Stimulated activated naive CD8-positive, alpha-beta T cell treated with anti-CD3 and anti-CD28 coated beads, Interleukin-15, Interleukin-2, amounts not matched to agents 100 U/mL and 50 U/mL, for 24 hours (primary cell): Measurements from ENCODE around the gene KRT10.

Experiments used
- ATAC-seq: fragments of 150-1000 bp; cut with Tn5 transposase; one replicate; pipeline ENCODE4 v1.10.0; 2021
- DNase-seq: peaks from one replicate; pipeline ENCODE4 v3.0.0; 2021

Gene KRT10

GRCh38 chr17:40803617-40804082, 18.8 kb downstream of the KRT10 start:
- peak; percentile 87 for ATAC-seq
- peak; percentile 84 for DNase-seq

- no peak for DNase-seq
- ATAC-seq: no peak
Observed at GRCh38 chr17:40801157-40801556, 21.3 kb downstream of the KRT10 start.

GRCh38 chr17:40800381-40800780, 22.0 kb downstream of the KRT10 start:
- ATAC-seq (no peak), DNase-seq (no peak)

GRCh38 chr17:40799859-40800258, 22.6 kb downstream of the KRT10 start, which contains the start of gene KRT28:
KRT28 (minus strand) TSS chr17:40799959; CDS start chr17:40799893, 66 bp downstream.
- DNase-seq (no peak), ATAC-seq (no peak)

GRCh38 chr17:40796846-40797245, 25.6 kb downstream of the KRT10 start:
- DNase-seq: no peak
- ATAC-seq: no peak

- ATAC-seq: no peak
- no peak for DNase-seq
Observed at GRCh38 chr17:40795019-40795667, 27.3 kb downstream of the KRT10 start.

GRCh38 chr17:40794466-40794865, 27.9 kb downstream of the KRT10 start:
- ATAC-seq (no peak), DNase-seq (no peak)

GRCh38 chr17:40793832-40794231, 28.6 kb downstream of the KRT10 start:
- ATAC-seq (no peak), DNase-seq (no peak)

- DNase-seq: no peak
- no peak for ATAC-seq
Observed at GRCh38 chr17:40791787-40792436, 30.5 kb downstream of the KRT10 start.

- ATAC-seq: no peak
- no peak for DNase-seq
Observed at GRCh38 chr17:40791111-40791510, 31.3 kb downstream of the KRT10 start.

GRCh38 chr17:40782450-40782849, 40.0 kb downstream of the KRT10 start, which contains the start of gene KRT27:
KRT27 (minus strand) TSS chr17:40782550; CDS start chr17:40782493, 57 bp downstream.
- ATAC-seq: no peak

GRCh38 chr17:40779181-40779909, 43.1 kb downstream of the KRT10 start:
- DNase-seq (peak; percentile 37), ATAC-seq (peak; percentile 36)

More at GRCh38 chr17:40782450-40782849, 40.0 kb downstream of the KRT10 start, which contains the start of gene KRT27:
- no peak for DNase-seq

GRCh38 chr17:40778461-40778860, 44.0 kb downstream of the KRT10 start:
- DNase-seq (no peak), ATAC-seq (no peak)

GRCh38 chr17:40777971-40778370, 44.4 kb downstream of the KRT10 start:
- no peak for ATAC-seq

GRCh38 chr17:40777459-40777858, 45.0 kb downstream of the KRT10 start:
- ATAC-seq (no peak), DNase-seq (no peak)

More at GRCh38 chr17:40777971-40778370, 44.4 kb downstream of the KRT10 start:
- DNase-seq: no peak

GRCh38 chr17:40775945-40776344, 46.5 kb downstream of the KRT10 start:
- ATAC-seq (no peak), DNase-seq (no peak)

- no peak for ATAC-seq
- DNase-seq: no peak
Observed at GRCh38 chr17:40772101-40772500, 50.3 kb downstream of the KRT10 start, which contains the start of gene KRT26. KRT26 (minus strand) TSS chr17:40772201; CDS start chr17:40772113, 88 bp downstream.
